Measurements from ENCODE around the gene PCDHB7. TPM values are rescaled to one million over a fixed set of nuclear protein-coding genes. Genes with fewer than 3 reads are reported as not detected.
"Not testable (repeated sequence)": the region's sequence is repeated elsewhere in the genome, so short reads cannot be mapped to it uniquely, and the experiment has no call there.

The PCDHB7 gene
- total RNA-seq, 4 donors from 2014 or later = 0.49 to 1.2 (median 0.78) TPM

GRCh38 chr5:141175933-141176332 lies 3.5 kb downstream of the PCDHB7 start:
- H3K27ac ChIP-seq = no peak overlapping the region
- H3K36me3 ChIP-seq = no peaks in the 10 kb centered on the region
- H3K27me3 ChIP-seq = peaks cover 29% of the 10 kb centered on the region
- H3K9me3 ChIP-seq = peaks cover 34% of the 10 kb centered on the region
- DNase-seq (ENCODE audit: low spot score in 2 of 2) = no peak
- 73% methylated on average over 1 of the region's 1 CpG for WGBS
- H3K4me3 ChIP-seq = no peak overlapping the region
- TF ChIP-seq EP300 (IDR thresholded peaks at IDR 0.05) (no peak), POLR2AphosphoS5 (IDR thresholded peaks at IDR 0.05) (no peak), CTCF (IDR thresholded peaks at IDR 0.05) (no peak), POLR2A (IDR thresholded peaks at IDR 0.05) (no peak)
- no peaks in the 10 kb centered on the region for H3K4me1 ChIP-seq

- DNase-seq (ENCODE audit: low spot score in 2 of 2); H3K4me3 ChIP-seq; H3K4me1 ChIP-seq; H3K36me3 ChIP-seq; H3K27ac ChIP-seq: not testable (repeated sequence)
- 34% methylated on average over 14 of the region's 18 CpGs for WGBS
- Histone ChIP-seq H3K9me3 (peaks cover 34% of the 10 kb centered on the region), H3K27me3 (peaks cover 29% of the 10 kb centered on the region)
These were observed 5.2 kb downstream of the PCDHB7 start, which contains the start of gene PCDHB8 for GRCh38 chr5:141177577-141178191. Gene PCDHB8 (plus strand): TSS chr5:141177790. CDS start chr5:141178035, 245 bp downstream.

- 37% methylated on average over 29 of the region's 39 CpGs for WGBS
- not testable (repeated sequence) for H3K27ac ChIP-seq; H3K4me1 ChIP-seq; DNase-seq (ENCODE audit: low spot score in 2 of 2); H3K4me3 ChIP-seq; H3K36me3 ChIP-seq
- peaks cover 28% of the 10 kb centered on the region for H3K9me3 ChIP-seq
- H3K27me3 ChIP-seq = peaks cover 27% of the 10 kb centered on the region
These were observed 6.9 kb downstream of the PCDHB7 start for GRCh38 chr5:141179371-141179770.

GRCh38 chr5:141179876-141180275 lies 7.4 kb downstream of the PCDHB7 start:
- H3K4me3 ChIP-seq; H3K36me3 ChIP-seq; H3K27ac ChIP-seq; H3K4me1 ChIP-seq; DNase-seq (ENCODE audit: low spot score in 2 of 2): not testable (repeated sequence)
- 30% methylated on average over 20 of the region's 32 CpGs for WGBS
- Histone ChIP-seq H3K27me3 (peaks cover 22% of the 10 kb centered on the region), H3K9me3 (peaks cover 29% of the 10 kb centered on the region)

- WGBS = 62% methylated on average over 1 of the region's 1 CpG
- Histone ChIP-seq H3K4me1 (no peaks in the 10 kb centered on the region), H3K27me3 (peaks cover 19% of the 10 kb centered on the region), H3K27ac (no peak overlapping the region), H3K36me3 (no peaks in the 10 kb centered on the region), H3K9me3 (peaks cover 28% of the 10 kb centered on the region), H3K4me3 (no peak overlapping the region)
- no peak for TF ChIP-seq EP300 (IDR thresholded peaks at IDR 0.05)
- no peak for TF ChIP-seq CTCF (IDR thresholded peaks at IDR 0.05)
- no peak for DNase-seq (ENCODE audit: low spot score in 2 of 2)
These were observed 7.9 kb downstream of the PCDHB7 start for GRCh38 chr5:141180313-141180712.

- Histone ChIP-seq H3K36me3 (no peaks in the 10 kb centered on the region), H3K4me3 (peak within 1 kb of the TSS; percentile 38), H3K27me3 (peaks cover 12% of the 10 kb centered on the region), H3K4me1 (no peaks in the 10 kb centered on the region), H3K27ac (no peak within 1 kb of the TSS), H3K9me3 (peaks cover 25% of the 10 kb centered on the region)
- WGBS = 14% methylated on average over 13 of the region's 13 CpGs
- no peak for DNase-seq (ENCODE audit: low spot score in 2 of 2)
- TF ChIP-seq CTCF (IDR thresholded peaks at IDR 0.05) (no peak), POLR2AphosphoS5 (IDR thresholded peaks at IDR 0.05) (no peak)
These were observed 9.8 kb downstream of the PCDHB7 start, which contains the start of gene PCDHB16 for GRCh38 chr5:141182248-141182647. Gene PCDHB16 (plus strand): TSS chr5:141182387. CDS start chr5:141182560, 173 bp downstream.

GRCh38 chr5:141184117-141184855 lies 11.8 kb downstream of the PCDHB7 start:
- H3K27me3 ChIP-seq; H3K4me1 ChIP-seq; H3K4me3 ChIP-seq; DNase-seq (ENCODE audit: low spot score in 2 of 2); H3K27ac ChIP-seq; H3K36me3 ChIP-seq: not testable (repeated sequence)
- H3K9me3 ChIP-seq = peaks cover 25% of the 10 kb centered on the region
- WGBS = 50% methylated on average over 4 of the region's 69 CpGs

Data from suprapubic skin (tissue), 4 donors.